ENCODE measurements around the gene LRRN3. TPM values are rescaled to one million over a fixed set of nuclear protein-coding genes. Genes with fewer than 3 reads are reported as not detected.

LRRN3 gene
- total and polyA plus RNA-seq, 2 experiments from 2014 or later: 0.40 TPM; not detected in 1

DNA sequence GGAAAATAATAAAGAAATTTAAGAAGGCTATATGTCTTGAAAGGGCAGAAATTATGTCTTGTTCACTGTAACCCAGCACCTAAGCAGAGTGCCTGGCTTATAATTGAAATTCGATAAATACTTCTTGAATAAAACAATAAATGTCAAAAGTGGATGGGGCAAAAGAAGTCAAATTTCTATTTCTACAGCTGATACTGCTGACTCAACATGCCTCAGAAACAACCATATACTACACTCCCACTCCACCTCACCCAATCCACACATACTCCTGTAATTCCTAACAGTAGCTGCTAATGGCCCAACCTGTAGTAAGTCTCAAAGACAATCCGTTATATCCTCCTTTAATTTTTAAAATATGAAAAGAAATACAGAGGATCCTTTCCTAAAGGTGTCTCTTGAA is 48.1 kb upstream of the LRRN3 start (continued):
- TF ChIP-seq, protein P1, sequence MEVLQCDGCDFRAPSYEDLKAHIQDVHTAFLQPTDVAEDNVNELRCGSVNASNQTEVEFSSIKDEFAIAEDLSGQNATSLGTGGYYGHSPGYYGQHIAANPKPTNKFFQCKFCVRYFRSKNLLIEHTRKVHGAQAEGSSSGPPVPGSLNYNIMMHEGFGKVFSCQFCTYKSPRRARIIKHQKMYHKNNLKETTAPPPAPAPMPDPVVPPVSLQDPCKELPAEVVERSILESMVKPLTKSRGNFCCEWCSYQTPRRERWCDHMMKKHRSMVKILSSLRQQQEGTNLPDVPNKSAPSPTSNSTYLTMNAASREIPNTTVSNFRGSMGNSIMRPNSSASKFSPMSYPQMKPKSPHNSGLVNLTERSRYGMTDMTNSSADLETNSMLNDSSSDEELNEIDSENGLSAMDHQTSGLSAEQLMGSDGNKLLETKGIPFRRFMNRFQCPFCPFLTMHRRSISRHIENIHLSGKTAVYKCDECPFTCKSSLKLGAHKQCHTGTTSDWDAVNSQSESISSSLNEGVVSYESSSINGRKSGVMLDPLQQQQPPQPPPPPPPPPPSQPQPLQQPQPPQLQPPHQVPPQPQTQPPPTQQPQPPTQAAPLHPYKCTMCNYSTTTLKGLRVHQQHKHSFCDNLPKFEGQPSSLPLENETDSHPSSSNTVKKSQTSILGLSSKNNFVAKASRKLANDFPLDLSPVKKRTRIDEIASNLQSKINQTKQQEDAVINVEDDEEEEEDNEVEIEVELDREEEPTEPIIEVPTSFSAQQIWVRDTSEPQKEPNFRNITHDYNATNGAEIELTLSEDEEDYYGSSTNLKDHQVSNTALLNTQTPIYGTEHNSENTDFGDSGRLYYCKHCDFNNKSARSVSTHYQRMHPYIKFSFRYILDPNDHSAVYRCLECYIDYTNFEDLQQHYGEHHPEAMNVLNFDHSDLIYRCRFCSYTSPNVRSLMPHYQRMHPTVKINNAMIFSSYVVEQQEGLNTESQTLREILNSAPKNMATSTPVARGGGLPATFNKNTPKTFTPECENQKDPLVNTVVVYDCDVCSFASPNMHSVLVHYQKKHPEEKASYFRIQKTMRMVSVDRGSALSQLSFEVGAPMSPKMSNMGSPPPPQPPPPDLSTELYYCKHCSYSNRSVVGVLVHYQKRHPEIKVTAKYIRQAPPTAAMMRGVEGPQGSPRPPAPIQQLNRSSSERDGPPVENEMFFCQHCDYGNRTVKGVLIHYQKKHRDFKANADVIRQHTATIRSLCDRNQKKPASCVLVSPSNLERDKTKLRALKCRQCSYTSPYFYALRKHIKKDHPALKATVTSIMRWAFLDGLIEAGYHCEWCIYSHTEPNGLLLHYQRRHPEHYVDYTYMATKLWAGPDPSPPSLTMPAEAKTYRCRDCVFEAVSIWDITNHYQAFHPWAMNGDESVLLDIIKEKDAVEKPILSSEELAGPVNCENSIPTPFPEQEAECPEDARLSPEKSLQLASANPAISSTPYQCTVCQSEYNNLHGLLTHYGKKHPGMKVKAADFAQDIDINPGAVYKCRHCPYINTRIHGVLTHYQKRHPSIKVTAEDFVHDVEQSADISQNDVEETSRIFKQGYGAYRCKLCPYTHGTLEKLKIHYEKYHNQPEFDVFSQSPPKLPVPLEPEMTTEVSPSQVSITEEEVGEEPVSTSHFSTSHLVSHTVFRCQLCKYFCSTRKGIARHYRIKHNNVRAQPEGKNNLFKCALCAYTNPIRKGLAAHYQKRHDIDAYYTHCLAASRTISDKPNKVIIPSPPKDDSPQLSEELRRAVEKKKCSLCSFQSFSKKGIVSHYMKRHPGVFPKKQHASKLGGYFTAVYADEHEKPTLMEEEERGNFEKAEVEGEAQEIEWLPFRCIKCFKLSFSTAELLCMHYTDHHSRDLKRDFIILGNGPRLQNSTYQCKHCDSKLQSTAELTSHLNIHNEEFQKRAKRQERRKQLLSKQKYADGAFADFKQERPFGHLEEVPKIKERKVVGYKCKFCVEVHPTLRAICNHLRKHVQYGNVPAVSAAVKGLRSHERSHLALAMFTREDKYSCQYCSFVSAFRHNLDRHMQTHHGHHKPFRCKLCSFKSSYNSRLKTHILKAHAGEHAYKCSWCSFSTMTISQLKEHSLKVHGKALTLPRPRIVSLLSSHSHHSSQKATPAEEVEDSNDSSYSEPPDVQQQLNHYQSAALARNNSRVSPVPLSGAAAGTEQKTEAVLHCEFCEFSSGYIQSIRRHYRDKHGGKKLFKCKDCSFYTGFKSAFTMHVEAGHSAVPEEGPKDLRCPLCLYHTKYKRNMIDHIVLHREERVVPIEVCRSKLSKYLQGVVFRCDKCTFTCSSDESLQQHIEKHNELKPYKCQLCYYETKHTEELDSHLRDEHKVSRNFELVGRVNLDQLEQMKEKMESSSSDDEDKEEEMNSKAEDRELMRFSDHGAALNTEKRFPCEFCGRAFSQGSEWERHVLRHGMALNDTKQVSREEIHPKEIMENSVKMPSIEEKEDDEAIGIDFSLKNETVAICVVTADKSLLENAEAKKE (CRISPR knock-in tag; IDR thresholded peaks at IDR 0.05): no peak
- TF ChIP-seq JUNB (IDR thresholded peaks at IDR 0.05; ENCODE audit: unreplicated experiment): no peak

DNA sequence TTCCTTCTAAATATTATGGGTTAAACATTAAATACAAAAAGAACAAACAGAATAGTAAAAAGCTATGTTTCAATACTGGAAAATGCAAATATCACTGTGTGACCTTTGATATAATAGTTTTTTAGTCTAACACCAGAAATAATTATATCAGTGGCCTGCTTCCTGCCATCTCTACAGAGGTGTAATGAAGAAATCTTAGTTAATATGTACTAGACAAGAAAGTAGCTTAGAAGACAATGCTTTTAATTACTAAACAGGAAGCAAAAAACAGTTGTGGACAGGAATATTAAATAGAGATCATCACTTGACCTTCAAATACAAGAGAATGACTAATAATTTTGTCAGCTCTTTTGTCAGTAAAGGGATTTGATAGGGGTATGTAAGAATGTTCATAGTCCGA is 47.4 kb upstream of the LRRN3 start:
- Histone ChIP-seq H3K36me3 (ENCODE audit: insufficient read depth) (no peaks in the 10 kb centered on the region), H3K9me2 (ENCODE audit: insufficient read depth) (no peaks in the 10 kb centered on the region), H3K79me2 (replicated peaks; ENCODE audit: insufficient read depth) (no peaks in the 10 kb centered on the region), H3F3A (replicated peaks; ENCODE audit: low read depth) (no peaks in the 10 kb centered on the region), H4K20me1 (replicated peaks; ENCODE audit: insufficient read depth) (no peaks in the 10 kb centered on the region), H3K4me2 (no peak overlapping the region), H3K4me3 (no peak overlapping the region), H3K4me1 (ENCODE audit: insufficient read depth) (0 out of 2 replicates have a peak, but pooled peaks cover 6% of the 10 kb centered on the region), H3K27ac (ENCODE audit: low read depth) (no peak overlapping the region), H3K27me3 (ENCODE audit: insufficient read depth) (no peaks in the 10 kb centered on the region), H2AFZ (no peak overlapping the region)
- Mint-ChIP-seq H3K27me3 (ENCODE audit: insufficient read depth, low read depth, poor library complexity) (no peaks in the 10 kb centered on the region), H3K27ac (no peak overlapping the region), H3K9me3 (no peaks in the 10 kb centered on the region), H3K4me1 (peaks cover 11% of the 10 kb centered on the region), H3K36me3 (ENCODE audit: low read depth) (0 out of 3 replicates have a peak, but pooled peaks cover 2% of the 10 kb centered on the region), H3K4me3 (no peak overlapping the region)
- DNase-seq (ENCODE audit: low spot score) (no peak), ATAC-seq (no peak)
- TF ChIP-seq, protein P2, sequence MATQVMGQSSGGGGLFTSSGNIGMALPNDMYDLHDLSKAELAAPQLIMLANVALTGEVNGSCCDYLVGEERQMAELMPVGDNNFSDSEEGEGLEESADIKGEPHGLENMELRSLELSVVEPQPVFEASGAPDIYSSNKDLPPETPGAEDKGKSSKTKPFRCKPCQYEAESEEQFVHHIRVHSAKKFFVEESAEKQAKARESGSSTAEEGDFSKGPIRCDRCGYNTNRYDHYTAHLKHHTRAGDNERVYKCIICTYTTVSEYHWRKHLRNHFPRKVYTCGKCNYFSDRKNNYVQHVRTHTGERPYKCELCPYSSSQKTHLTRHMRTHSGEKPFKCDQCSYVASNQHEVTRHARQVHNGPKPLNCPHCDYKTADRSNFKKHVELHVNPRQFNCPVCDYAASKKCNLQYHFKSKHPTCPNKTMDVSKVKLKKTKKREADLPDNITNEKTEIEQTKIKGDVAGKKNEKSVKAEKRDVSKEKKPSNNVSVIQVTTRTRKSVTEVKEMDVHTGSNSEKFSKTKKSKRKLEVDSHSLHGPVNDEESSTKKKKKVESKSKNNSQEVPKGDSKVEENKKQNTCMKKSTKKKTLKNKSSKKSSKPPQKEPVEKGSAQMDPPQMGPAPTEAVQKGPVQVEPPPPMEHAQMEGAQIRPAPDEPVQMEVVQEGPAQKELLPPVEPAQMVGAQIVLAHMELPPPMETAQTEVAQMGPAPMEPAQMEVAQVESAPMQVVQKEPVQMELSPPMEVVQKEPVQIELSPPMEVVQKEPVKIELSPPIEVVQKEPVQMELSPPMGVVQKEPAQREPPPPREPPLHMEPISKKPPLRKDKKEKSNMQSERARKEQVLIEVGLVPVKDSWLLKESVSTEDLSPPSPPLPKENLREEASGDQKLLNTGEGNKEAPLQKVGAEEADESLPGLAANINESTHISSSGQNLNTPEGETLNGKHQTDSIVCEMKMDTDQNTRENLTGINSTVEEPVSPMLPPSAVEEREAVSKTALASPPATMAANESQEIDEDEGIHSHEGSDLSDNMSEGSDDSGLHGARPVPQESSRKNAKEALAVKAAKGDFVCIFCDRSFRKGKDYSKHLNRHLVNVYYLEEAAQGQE (IDR thresholded peaks at IDR 0.05; ENCODE audit: unreplicated experiment): no peak
- no peak for TF ChIP-seq POLR2AphosphoS5 (IDR thresholded peaks at IDR 0.05; ENCODE audit: low read depth)

Measured in GM23338 (cell line).